Naive thymus-derived CD8-positive, alpha-beta T cell (primary cell): ENCODE results near the gene FUT7. TPM values are rescaled to one million over a fixed set of nuclear protein-coding genes. Genes with fewer than 3 reads are reported as not detected.

Experiments
- ATAC-seq, 2 donors: fragments of 150-1000 bp; cut with Tn5 transposase in 1 of 2; sonication (Bioruptor Pico), chemical (Tn5 transposase) in 1 of 2; 1 replicate in 1 of 2; 2 replicates in 1 of 2; pipeline ENCODE4 v1.10.0; 2021; ENCODE audit warnings: mild to moderate bottlenecking in 2 of 2, moderate library complexity in 2 of 2
- POLR2A ChIA-PET: fragments of 350-600 bp; sonication (Branson Sonifier 250); formaldehyde crosslinking; loops from one replicate; lab custom pipeline; 2021; ENCODE audit warnings: antibody characterized with exemption; lab: Charles Lee
- DNase-seq, 10 donors: peaks; one replicate each; pipeline versions ENCODE4 v3.0.0 to v3.0.0-alpha.2; 2020 to 2022
- H3K27ac Mint-ChIP-seq, 10 donors: one replicate each; pipeline ENCODE4 v1.8.0; 2020 to 2022; ENCODE audit warnings: mild to moderate bottlenecking in 10 of 10, mixed read lengths in 10 of 10, moderate library complexity in 4 of 10, inconsistent platforms in 1 of 10
- H3K27me3 Mint-ChIP-seq, 5 donors: one replicate each; pipeline ENCODE4 v1.8.0; 2021 to 2022; ENCODE audit warnings: mixed read lengths in 5 of 5
- H3K36me3 Mint-ChIP-seq, 3 donors: one replicate each; pipeline ENCODE4 v1.8.0; 2020 to 2022; ENCODE audit warnings: mixed read lengths in 3 of 3, mild to moderate bottlenecking in 2 of 3, inconsistent platforms in 1 of 3
- H3K4me1 Mint-ChIP-seq, 4 donors: one replicate each; pipeline ENCODE4 v1.8.0; 2021 to 2022; ENCODE audit warnings: mixed read lengths in 4 of 4
- H3K4me3 Mint-ChIP-seq, 10 donors: one replicate each; pipeline ENCODE4 v1.8.0; 2020 to 2022; ENCODE audit warnings: mild to moderate bottlenecking in 10 of 10, mixed read lengths in 10 of 10, moderate library complexity in 6 of 10, inconsistent platforms in 1 of 10
- H3K9me3 Mint-ChIP-seq, 9 donors: one replicate each; pipeline ENCODE4 v1.8.0; 2020 to 2022; ENCODE audit warnings: mixed read lengths in 9 of 9, mild to moderate bottlenecking in 3 of 9, inconsistent platforms in 1 of 9, moderate library complexity in 1 of 9
- polyA plus RNA-seq, 3 donors: library from polyadenylated mRNA; unstranded; fragments of 300-500 nt; fragmentation: Illumina TruSeq; gene quantifications; one replicate each; pipeline ENCODE4 v1.2.3, GENCODE V29; 2021
- total RNA-seq, 8 experiments: library from RNA in 2 of 8; stranded (reverse) in 2 of 8; gene quantifications; one replicate each; pipeline ENCODE4 v1.2.3 and lab custom pipeline; 2021 to 2026

The FUT7 gene
- total and polyA plus RNA-seq, 5 experiments from 2014 or later = 0.13 to 1.6 (median 1.4) TPM; not detected in 1

DNA sequence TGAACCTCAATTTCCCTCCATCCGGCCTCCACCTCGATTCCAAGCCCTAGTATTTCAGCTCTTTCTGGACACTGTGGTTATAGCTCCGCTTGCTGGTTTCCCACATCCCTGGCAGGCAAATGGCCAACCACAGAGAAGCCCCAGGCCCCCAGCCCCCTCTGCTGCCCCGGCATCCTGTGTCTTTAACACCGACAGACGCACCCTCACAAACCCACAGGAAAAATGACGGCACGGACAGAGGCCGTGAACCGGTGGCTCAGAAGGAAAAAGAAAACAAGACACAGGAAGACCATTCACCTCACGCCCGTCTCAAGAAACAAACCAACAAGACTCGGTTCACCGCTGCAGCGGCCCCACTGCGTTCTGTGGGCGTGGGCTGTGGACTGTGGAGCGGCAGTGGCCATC lies 34.1 kb downstream of the FUT7 start:
- Mint-ChIP-seq H3K27me3 (no peaks in the 10 kb centered on the region), H3K9me3 (no peaks in the 10 kb centered on the region), H3K36me3 (peaks cover 0 to 5% (median 2%) of the 10 kb centered on the region in 3 donors), H3K4me3 (peak overlapping the region; percentile 59 to 88 (median 80)), H3K27ac (peak overlapping the region; percentile 81 to 98 (median 90)), H3K4me1 (peaks cover 17 to 51% (median 48%) of the 10 kb centered on the region in 4 donors)
- ATAC-seq (no peak), DNase-seq (peak in 1 of 10 donors; percentile 54)
- POLR2A ChIA-PET = interaction anchor here (0.6 to 9.3 kb wide), 5 partner anchors 21 to 355 kb away, joined by 3 to 113 read pairs (median 3); partner anchors contain the start of genes C8G and FBXW5

DNA sequence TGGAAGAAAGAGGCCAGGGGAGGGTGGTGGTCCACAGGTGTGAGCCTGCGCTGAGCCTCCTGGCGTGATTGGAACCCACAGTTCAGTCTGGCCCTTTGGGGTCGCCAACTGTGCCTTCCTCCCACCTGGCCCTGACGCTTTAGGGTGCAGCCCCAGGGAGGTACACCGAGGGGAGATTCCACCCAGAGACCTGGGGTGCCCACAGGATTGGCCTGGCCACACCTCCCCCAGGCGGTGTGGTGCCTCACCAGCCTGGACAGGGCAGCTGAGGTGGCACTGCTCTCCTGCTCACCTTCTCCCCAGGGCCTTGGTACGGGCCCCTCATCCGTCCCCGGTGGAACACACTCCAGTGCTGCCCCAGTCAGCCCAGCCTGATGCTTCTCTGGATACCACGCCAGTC lies 34.5 kb downstream of the FUT7 start:
- ATAC-seq (no peak), DNase-seq (no peak)
- H3K4me3 Mint-ChIP-seq = peak overlapping the region; percentile 59 to 88 (median 80)
- peak overlapping the region; percentile 81 to 98 (median 90) for H3K27ac Mint-ChIP-seq
- no peaks in the 10 kb centered on the region for H3K9me3 Mint-ChIP-seq
- H3K27me3 Mint-ChIP-seq = no peaks in the 10 kb centered on the region
- H3K36me3 Mint-ChIP-seq = peaks cover 0 to 5% (median 2%) of the 10 kb centered on the region in 3 donors
- POLR2A ChIA-PET = interaction anchor here (0.6 to 9.3 kb wide), 11 partner anchors 9 to 526 kb away, joined by 3 to 113 read pairs (median 3); partner anchors contain the start of genes C8G and FBXW5
- H3K4me1 Mint-ChIP-seq = peaks cover 17 to 54% (median 51%) of the 10 kb centered on the region in 4 donors

DNA sequence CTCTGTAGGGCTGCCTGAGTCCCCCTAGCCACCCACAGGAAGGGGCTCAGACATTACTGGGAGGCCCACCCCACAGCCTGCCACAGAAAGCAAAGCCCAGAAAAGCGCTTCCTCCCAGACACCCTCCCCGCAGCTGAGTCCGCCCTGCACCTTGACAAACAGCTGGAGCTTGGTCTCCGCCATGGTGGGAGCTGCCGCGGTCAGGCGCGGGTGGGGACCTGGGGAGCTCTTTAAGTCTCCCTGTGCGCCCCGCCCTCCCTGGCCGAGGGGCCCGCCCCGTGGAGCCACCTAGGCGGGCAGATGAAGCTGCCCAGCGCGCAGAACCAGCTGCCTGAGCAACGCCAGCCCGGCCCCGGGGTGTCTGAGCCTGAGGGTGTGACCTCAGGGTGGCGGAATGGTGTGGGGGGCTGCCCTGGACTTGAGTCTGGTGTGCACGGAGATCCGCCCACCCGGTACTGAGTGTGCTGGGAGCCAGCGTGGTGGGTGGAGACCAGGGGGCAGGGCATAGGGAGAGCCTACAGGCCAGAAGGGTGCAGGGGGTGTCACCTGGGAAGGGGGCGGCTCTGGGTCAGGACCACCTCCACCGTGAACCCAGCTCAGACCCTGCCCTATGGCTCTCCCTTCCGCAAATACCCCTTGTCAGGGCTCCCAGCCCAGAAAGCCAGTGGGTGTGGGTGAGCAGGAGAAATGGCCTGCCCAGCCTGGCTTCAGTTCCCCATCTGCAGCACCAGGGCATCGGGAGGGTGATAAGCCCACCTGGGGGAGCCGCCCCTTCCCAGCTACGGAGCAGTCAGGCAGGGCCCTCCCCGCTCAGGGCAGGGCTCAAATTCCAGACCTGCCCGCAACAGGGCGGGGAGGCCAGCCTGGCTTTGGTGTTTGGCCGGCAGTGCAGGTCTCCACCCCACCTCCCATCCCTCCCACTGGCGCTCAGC lies 35.3 kb downstream of the FUT7 start, which contains the start of gene CLIC3:
Gene CLIC3 (minus strand): TSS at position 208 of the 932 bp plus-strand sequence. CDS start 25 bp downstream, at position 183.
- H3K27ac Mint-ChIP-seq = peak within 1 kb of the TSS; percentile 69 to 98 (median 90)
- no peaks in the 10 kb centered on the region for H3K9me3 Mint-ChIP-seq

DNA sequence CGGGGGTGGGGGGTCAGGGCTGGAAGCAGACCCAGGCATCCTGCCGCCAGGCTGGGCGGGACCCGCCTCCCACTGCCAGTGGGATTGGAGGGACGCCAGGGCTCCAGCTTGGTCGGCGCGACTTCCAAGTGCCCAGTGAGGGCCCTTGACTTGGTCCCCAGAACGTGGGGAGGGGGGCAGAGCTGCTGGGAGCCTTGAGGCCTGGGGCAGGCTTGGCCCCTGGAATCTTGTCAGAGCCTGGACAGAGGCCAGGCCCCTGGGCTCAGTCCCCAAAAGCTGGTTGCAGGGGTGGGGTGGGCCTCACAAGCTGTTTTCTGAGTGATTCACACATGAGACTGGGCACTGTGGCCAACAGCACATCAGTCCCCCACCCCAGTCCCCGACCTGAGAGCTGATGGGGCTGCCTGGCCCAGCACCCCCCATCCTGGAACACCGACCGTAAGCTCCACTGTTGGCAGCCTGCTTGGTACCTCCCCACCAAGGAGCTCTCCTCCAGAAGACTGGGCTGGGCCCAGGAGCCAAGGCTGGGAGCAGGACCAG lies 36.0 kb downstream of the FUT7 start:
- no peaks in the 10 kb centered on the region for H3K27me3 Mint-ChIP-seq
- ATAC-seq (no peak), DNase-seq (no peak)
- POLR2A ChIA-PET = interaction anchor here (1.0 to 9.3 kb wide), 17 partner anchors 8 to 205 kb away, joined by 3 to 113 read pairs (median 4); partner anchors contain the start of genes C8G, CCDC183, FBXW5 and FUT7
- H3K4me3 Mint-ChIP-seq = peak overlapping the region; percentile 60 to 87 (median 77)
- peaks cover 20 to 63% (median 59%) of the 10 kb centered on the region in 4 donors for H3K4me1 Mint-ChIP-seq
- peaks cover 0 to 5% (median 2%) of the 10 kb centered on the region in 3 donors for H3K36me3 Mint-ChIP-seq
- peak overlapping the region; percentile 69 to 98 (median 90) for H3K27ac Mint-ChIP-seq
- no peaks in the 10 kb centered on the region for H3K9me3 Mint-ChIP-seq

More for the DNA sequence above, 35.3 kb downstream of the FUT7 start, which contains the start of gene CLIC3:
- Mint-ChIP-seq H3K27me3 (no peaks in the 10 kb centered on the region), H3K4me1 (peaks cover 18 to 55% (median 52%) of the 10 kb centered on the region in 4 donors), H3K36me3 (peaks cover 0 to 5% (median 2%) of the 10 kb centered on the region in 3 donors), H3K4me3 (peak within 1 kb of the TSS; percentile 67 to 88 (median 78))
- peak; percentile 26 to 36 for ATAC-seq
- POLR2A ChIA-PET = interaction anchor here (0.6 to 9.3 kb wide), 21 partner anchors 9 to 525 kb away, joined by 3 to 113 read pairs (median 4); partner anchors contain the start of genes C8G, CCDC183, FBXW5 and FUT7
- peak; percentile 27 to 77 (median 54) for DNase-seq

DNA sequence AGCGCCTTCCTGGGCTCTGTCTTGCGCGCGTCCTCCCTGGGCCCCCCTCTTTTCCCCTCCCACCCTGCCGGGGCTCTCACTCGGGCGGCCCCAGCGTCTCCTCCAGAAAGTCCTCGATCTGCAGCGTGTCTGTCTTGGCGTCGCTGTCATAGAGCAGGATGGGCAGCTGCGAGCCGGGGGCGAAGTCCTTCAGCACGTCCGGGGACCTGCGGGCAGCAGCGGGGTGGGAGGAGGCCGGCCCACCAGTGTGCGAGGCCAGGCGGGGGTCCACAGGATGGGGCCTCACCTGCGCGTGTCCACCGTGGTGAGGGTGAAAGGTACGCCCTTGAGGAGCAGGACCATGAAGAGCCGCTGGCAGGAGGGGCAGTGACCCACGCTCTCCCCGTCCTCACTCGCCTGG lies 36.5 kb downstream of the FUT7 start:
- Mint-ChIP-seq H3K9me3 (no peaks in the 10 kb centered on the region), H3K27ac (peak overlapping the region in 3 of 10 donors; percentile 24 to 48 (median 36)), H3K4me3 (peak overlapping the region in 4 of 10 donors; percentile 30 to 56 (median 45)), H3K4me1 (peaks cover 21 to 60% (median 58%) of the 10 kb centered on the region in 4 donors), H3K27me3 (no peaks in the 10 kb centered on the region), H3K36me3 (peaks cover 0 to 5% (median 2%) of the 10 kb centered on the region in 3 donors)
- no peak for DNase-seq
- ATAC-seq = no peak
- POLR2A ChIA-PET = interaction anchor here (1.0 to 9.3 kb wide), 13 partner anchors 10 to 205 kb away, joined by 3 to 113 read pairs (median 5); partner anchors contain the start of genes C8G, CCDC183, FBXW5 and FUT7

DNA sequence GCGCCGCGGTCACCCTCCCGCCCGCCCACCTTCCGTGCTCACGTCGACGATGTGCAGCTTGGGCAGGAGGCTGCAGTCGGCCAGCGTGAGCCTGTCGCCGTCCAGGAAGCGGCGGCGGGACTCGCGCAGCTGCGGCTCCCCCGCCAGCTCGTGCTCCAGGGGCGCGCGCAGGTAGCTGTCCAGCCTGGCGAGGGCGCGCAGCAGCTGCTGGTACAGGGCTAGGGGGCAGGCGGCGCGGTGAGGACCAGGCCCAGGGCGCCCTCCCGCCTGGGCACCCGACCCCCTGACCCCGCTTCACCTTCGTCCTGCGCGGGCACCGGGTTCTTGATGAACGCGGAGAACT lies 37.0 kb downstream of the FUT7 start:
- DNase-seq (no peak), ATAC-seq (no peak)
- Mint-ChIP-seq H3K27me3 (no peaks in the 10 kb centered on the region), H3K4me3 (peak overlapping the region in 1 of 10 donors; percentile 43), H3K9me3 (no peaks in the 10 kb centered on the region), H3K4me1 (peaks cover 17 to 55% (median 54%) of the 10 kb centered on the region in 4 donors), H3K36me3 (peaks cover 0 to 5% (median 2%) of the 10 kb centered on the region in 3 donors), H3K27ac (peak overlapping the region in 1 of 10 donors; percentile 70)
- POLR2A ChIA-PET = interaction anchor here (1.6 to 9.3 kb wide), 3 partner anchors 40 to 48 kb away, joined by 4 to 113 read pairs (median 16); partner anchors contain the start of genes C8G and FBXW5

DNA sequence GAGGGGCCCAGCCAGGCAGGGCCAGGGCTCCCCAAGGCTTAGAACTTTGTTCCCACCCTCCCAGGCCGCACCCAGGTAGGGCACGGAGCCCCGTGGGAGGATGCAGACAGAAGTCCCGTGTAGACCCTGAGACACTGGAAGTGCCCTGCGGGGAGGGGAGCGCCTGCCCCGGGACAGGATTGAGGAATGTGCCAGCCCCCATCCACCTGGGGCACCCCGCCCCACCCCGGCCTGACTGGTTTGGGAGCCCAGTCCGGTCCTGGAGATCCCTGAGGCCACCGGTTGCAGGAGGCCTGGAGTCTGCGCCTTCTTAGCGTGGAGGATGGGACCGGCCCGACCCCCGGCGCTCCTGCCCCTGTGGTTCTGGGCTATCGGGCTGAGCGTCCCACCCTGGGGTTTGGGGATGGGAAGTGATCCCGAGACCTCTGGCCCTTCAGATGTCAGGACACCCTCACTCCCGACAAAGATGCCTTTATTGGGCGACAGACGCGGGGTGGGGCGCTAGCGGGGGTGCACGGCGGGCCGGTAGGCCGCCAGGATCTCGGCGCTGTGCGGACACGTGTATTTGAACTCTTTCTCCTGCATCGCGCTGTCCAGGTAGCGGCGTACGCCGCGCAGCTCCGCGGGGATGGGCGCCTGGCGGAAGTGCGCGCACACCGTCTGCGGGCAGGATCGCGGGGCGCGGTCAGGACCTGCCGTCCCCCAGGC lies 37.6 kb downstream of the FUT7 start:
- POLR2A ChIA-PET = interaction anchor here (0.6 to 9.3 kb wide), 7 partner anchors 7 to 514 kb away, joined by 4 to 113 read pairs (median 10); partner anchors contain the start of genes AJM1, C8G, FBXW5 and PTGDS
- Mint-ChIP-seq H3K27ac (peak overlapping the region in 5 of 10 donors; percentile 64 to 96 (median 91)), H3K4me1 (peaks cover 17 to 54% (median 50%) of the 10 kb centered on the region in 4 donors), H3K27me3 (no peaks in the 10 kb centered on the region), H3K36me3 (peaks cover 0 to 5% (median 2%) of the 10 kb centered on the region in 3 donors), H3K4me3 (peak overlapping the region; percentile 42 to 93 (median 88)), H3K9me3 (no peaks in the 10 kb centered on the region)
- no peak for ATAC-seq
- no peak for DNase-seq

DNA sequence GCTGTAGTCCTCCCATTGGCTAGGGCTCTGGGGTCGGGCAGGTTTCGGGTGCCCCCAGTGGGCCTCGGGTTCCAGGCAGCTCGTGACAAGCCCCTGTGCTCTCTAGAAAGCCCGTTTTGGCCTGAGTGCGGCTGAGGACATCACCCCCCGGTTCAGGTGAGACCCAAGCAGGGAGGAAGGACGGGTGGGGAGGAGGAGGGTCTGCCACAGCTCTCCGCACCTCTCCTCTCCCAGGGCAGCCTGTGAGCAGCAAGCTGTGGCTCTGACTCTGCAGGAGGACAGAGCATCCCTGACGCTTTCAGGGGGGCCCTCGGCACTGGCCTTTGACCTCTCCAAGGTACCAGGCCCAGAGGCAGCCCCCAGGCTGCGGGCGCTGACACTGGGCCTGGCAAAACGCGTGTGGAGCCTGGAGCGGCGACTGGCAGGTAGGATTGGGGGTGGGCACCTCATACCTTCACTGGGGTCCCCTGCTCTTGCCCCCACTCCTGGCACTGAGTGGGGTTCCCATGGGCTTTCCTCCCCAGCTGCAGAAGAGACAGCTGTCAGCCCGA lies 39.0 kb downstream of the FUT7 start:
- H3K4me1 Mint-ChIP-seq = peaks cover 10 to 48% (median 39%) of the 10 kb centered on the region in 4 donors
- H3K27me3 Mint-ChIP-seq = peaks cover 0 to 4% (median 0%) of the 10 kb centered on the region in 5 donors
- no peaks in the 10 kb centered on the region for H3K9me3 Mint-ChIP-seq
- H3K27ac Mint-ChIP-seq = peak overlapping the region; percentile 78 to 96 (median 92)
- H3K4me3 Mint-ChIP-seq = peak overlapping the region; percentile 84 to 93 (median 88)
- H3K36me3 Mint-ChIP-seq = peaks cover 0 to 5% (median 2%) of the 10 kb centered on the region in 3 donors
- DNase-seq = peak in 1 of 10 donors; percentile 59
- POLR2A ChIA-PET = interaction anchor here (0.6 to 9.3 kb wide), 21 partner anchors 9 to 248 kb away, joined by 3 to 113 read pairs (median 5); partner anchors contain the start of genes ABCA2, AJM1, C8G and EDF1
- no peak for ATAC-seq

DNA sequence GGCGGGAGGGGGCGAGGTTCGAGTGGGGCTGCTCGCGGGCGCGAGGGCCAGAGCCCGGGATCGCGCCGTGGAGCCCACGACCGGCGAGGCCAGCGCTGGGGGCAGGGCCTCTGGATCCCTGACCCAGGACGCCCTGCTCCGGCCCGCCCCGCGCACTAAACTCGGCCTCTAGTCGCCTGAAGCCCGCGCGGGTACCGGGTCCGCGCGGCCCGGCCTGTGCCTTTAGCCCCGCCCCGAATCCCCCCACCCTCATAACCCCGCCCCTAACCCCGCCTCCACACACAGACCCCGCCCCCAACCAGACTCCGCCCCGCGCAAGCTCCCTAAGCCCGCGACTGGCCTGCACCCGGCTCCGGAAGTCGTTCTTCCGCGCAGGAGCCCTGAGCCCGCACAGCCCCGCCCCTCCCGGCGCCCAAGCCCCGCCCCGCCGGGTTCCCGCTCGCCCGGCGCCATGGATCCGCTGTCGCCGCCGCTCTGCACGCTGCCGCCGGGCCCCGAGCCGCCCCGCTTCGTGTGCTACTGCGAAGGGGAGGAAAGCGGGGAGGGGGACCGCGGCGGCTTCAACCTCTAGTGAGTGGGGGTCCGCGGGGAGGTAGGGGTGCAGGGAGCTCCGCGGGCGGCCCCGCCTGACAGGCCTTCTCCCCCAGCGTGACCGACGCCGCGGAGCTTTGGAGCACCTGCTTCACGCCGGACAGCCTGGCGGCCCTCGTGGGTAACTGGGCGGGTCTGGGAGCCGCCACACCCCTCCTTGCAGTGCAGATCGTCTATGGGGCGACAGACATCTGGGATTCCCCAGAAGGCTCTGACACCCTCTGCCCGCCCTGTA lies 39.7 kb downstream of the FUT7 start, which contains the start of gene PAXX:
Gene PAXX (plus strand): TSS at position 430 of the 826 bp plus-strand sequence. CDS start 22 bp downstream, at position 452.
- Mint-ChIP-seq H3K9me3 (no peaks in the 10 kb centered on the region), H3K4me3 (peak within 1 kb of the TSS; percentile 84 to 93 (median 88)), H3K36me3 (peaks cover 0 to 5% (median 2%) of the 10 kb centered on the region in 3 donors), H3K27me3 (peaks cover 0 to 7% (median 0%) of the 10 kb centered on the region in 5 donors), H3K27ac (peak within 1 kb of the TSS; percentile 78 to 96 (median 92)), H3K4me1 (peaks cover 7 to 42% (median 34%) of the 10 kb centered on the region in 4 donors)
- ATAC-seq (peak; percentile 80 to 83), DNase-seq (peak; percentile 86 to 97 (median 92))
- POLR2A ChIA-PET = interaction anchor here (0.6 to 9.3 kb wide), 24 partner anchors 9 to 231 kb away, joined by 3 to 113 read pairs (median 6); partner anchors contain the start of genes ABCA2, AJM1, C8G and EDF1
